ENCODE measurements around the gene PDZD2.
"Not testable (repeated sequence)": the region's sequence is repeated elsewhere in the genome, so short reads cannot be mapped to it uniquely, and the experiment has no call there.

PDZD2 gene

GRCh38 chr5:32001707-32002106 is 362.8 kb downstream of the PDZD2 start:
- no peak for ATAC-seq
- no peak overlapping the region for H3K27ac Mint-ChIP-seq
- H3K4me1 Mint-ChIP-seq, result no peaks in the 10 kb centered on the region
- H3K27me3 Mint-ChIP-seq, result no peaks in the 10 kb centered on the region
- DNase-seq, result no peak
- H3K36me3 Mint-ChIP-seq (ENCODE audit: low read depth), result no peaks in the 10 kb centered on the region
- no peaks in the 10 kb centered on the region for H3K9me3 Mint-ChIP-seq
- no peak overlapping the region for H3K4me3 Mint-ChIP-seq

GRCh38 chr5:32002755-32003154 is 363.8 kb downstream of the PDZD2 start:
- Mint-ChIP-seq H3K27me3 (no peaks in the 10 kb centered on the region), H3K36me3 (ENCODE audit: low read depth) (no peaks in the 10 kb centered on the region), H3K4me1 (no peaks in the 10 kb centered on the region), H3K9me3 (no peaks in the 10 kb centered on the region), H3K27ac (no peak overlapping the region), H3K4me3 (no peak overlapping the region)
- DNase-seq (no peak), ATAC-seq (no peak)

GRCh38 chr5:32003981-32004380 is 365.1 kb downstream of the PDZD2 start:
- no peak for ATAC-seq

GRCh38 chr5:32004404-32004803 is 365.5 kb downstream of the PDZD2 start:
- no peak for DNase-seq
- Mint-ChIP-seq H3K27me3 (no peaks in the 10 kb centered on the region), H3K4me1 (no peaks in the 10 kb centered on the region), H3K36me3 (ENCODE audit: low read depth) (no peaks in the 10 kb centered on the region), H3K9me3 (no peaks in the 10 kb centered on the region), H3K27ac (no peak overlapping the region), H3K4me3 (no peak overlapping the region)
- ATAC-seq, result no peak

More at GRCh38 chr5:32003981-32004380, 365.1 kb downstream of the PDZD2 start:
- Mint-ChIP-seq H3K4me1 (no peaks in the 10 kb centered on the region), H3K36me3 (ENCODE audit: low read depth) (no peaks in the 10 kb centered on the region), H3K4me3 (no peak overlapping the region), H3K27ac (no peak overlapping the region), H3K9me3 (no peaks in the 10 kb centered on the region), H3K27me3 (no peaks in the 10 kb centered on the region)
- no peak for DNase-seq

- H3K9me3 Mint-ChIP-seq, result no peaks in the 10 kb centered on the region
- no peak overlapping the region for H3K4me3 Mint-ChIP-seq
- no peaks in the 10 kb centered on the region for H3K36me3 Mint-ChIP-seq (ENCODE audit: low read depth)
- no peaks in the 10 kb centered on the region for H3K4me1 Mint-ChIP-seq
- DNase-seq (no peak), ATAC-seq (no peak)
- no peaks in the 10 kb centered on the region for H3K27me3 Mint-ChIP-seq
- no peak overlapping the region for H3K27ac Mint-ChIP-seq
These were observed 369.8 kb downstream of the PDZD2 start for GRCh38 chr5:32008746-32009145.

- no peak for ATAC-seq
- no peak for DNase-seq
- H3K27me3 Mint-ChIP-seq, result no peaks in the 10 kb centered on the region
- peaks cover 4% of the 10 kb centered on the region for H3K4me1 Mint-ChIP-seq
- H3K36me3 Mint-ChIP-seq (ENCODE audit: low read depth), result no peaks in the 10 kb centered on the region
- H3K4me3 Mint-ChIP-seq, result no peak overlapping the region
- no peak overlapping the region for H3K27ac Mint-ChIP-seq
- H3K9me3 Mint-ChIP-seq, result no peaks in the 10 kb centered on the region
These were observed 374.7 kb downstream of the PDZD2 start for GRCh38 chr5:32013658-32014057.

- DNase-seq (no peak), ATAC-seq (peak; percentile 29)
- Mint-ChIP-seq H3K27me3 (no peaks in the 10 kb centered on the region), H3K27ac (no peak overlapping the region), H3K4me3 (no peak overlapping the region), H3K9me3 (no peaks in the 10 kb centered on the region), H3K36me3 (ENCODE audit: low read depth) (no peaks in the 10 kb centered on the region), H3K4me1 (peaks cover 4% of the 10 kb centered on the region)
These were observed 375.3 kb downstream of the PDZD2 start for GRCh38 chr5:32014096-32014745.

GRCh38 chr5:32015262-32015661 is 376.3 kb downstream of the PDZD2 start:
- H3K4me1 Mint-ChIP-seq; ATAC-seq; H3K27ac Mint-ChIP-seq; H3K27me3 Mint-ChIP-seq; DNase-seq; H3K36me3 Mint-ChIP-seq (ENCODE audit: low read depth); H3K4me3 Mint-ChIP-seq; H3K9me3 Mint-ChIP-seq: not testable (repeated sequence)

- no peak overlapping the region for H3K27ac Mint-ChIP-seq
These were observed 378.9 kb downstream of the PDZD2 start for GRCh38 chr5:32017692-32018367.

GRCh38 chr5:32018476-32019436 is 379.8 kb downstream of the PDZD2 start:
- Mint-ChIP-seq H3K27ac (no peak overlapping the region), H3K36me3 (ENCODE audit: low read depth) (no peaks in the 10 kb centered on the region), H3K27me3 (no peaks in the 10 kb centered on the region), H3K9me3 (no peaks in the 10 kb centered on the region), H3K4me3 (no peak overlapping the region), H3K4me1 (peaks cover 10% of the 10 kb centered on the region)
- no peak for DNase-seq
- no peak for ATAC-seq

More at GRCh38 chr5:32017692-32018367, 378.9 kb downstream of the PDZD2 start:
- ATAC-seq (no peak), DNase-seq (no peak)
- Mint-ChIP-seq H3K4me1 (peaks cover 10% of the 10 kb centered on the region), H3K27me3 (no peaks in the 10 kb centered on the region), H3K36me3 (ENCODE audit: low read depth) (no peaks in the 10 kb centered on the region), H3K9me3 (no peaks in the 10 kb centered on the region), H3K4me3 (no peak overlapping the region)

GRCh38 chr5:32020271-32020670 is 381.3 kb downstream of the PDZD2 start:
- ATAC-seq (peak; percentile 34), DNase-seq (no peak)
- Mint-ChIP-seq H3K36me3 (ENCODE audit: low read depth) (no peaks in the 10 kb centered on the region), H3K4me1 (peaks cover 10% of the 10 kb centered on the region), H3K9me3 (no peaks in the 10 kb centered on the region), H3K27me3 (no peaks in the 10 kb centered on the region), H3K27ac (peak overlapping the region; percentile 44), H3K4me3 (peak overlapping the region; percentile 47)

GRCh38 chr5:32020946-32021345 is 382.0 kb downstream of the PDZD2 start:
- ATAC-seq (no peak), DNase-seq (no peak)
- Mint-ChIP-seq H3K27ac (peak overlapping the region; percentile 44), H3K27me3 (no peaks in the 10 kb centered on the region), H3K36me3 (ENCODE audit: low read depth) (no peaks in the 10 kb centered on the region), H3K9me3 (no peaks in the 10 kb centered on the region), H3K4me1 (peaks cover 10% of the 10 kb centered on the region), H3K4me3 (peak overlapping the region; percentile 47)

GRCh38 chr5:32021771-32022170 is 382.8 kb downstream of the PDZD2 start:
- DNase-seq (no peak), ATAC-seq (no peak)
- peaks cover 10% of the 10 kb centered on the region for H3K4me1 Mint-ChIP-seq
- no peaks in the 10 kb centered on the region for H3K9me3 Mint-ChIP-seq
- H3K36me3 Mint-ChIP-seq (ENCODE audit: low read depth), result no peaks in the 10 kb centered on the region
- H3K27me3 Mint-ChIP-seq, result no peaks in the 10 kb centered on the region
- H3K4me3 Mint-ChIP-seq, result no peak overlapping the region
- no peak overlapping the region for H3K27ac Mint-ChIP-seq

GRCh38 chr5:32022638-32023037 is 383.7 kb downstream of the PDZD2 start:
- Mint-ChIP-seq H3K9me3 (no peaks in the 10 kb centered on the region), H3K4me3 (no peak overlapping the region), H3K36me3 (ENCODE audit: low read depth) (no peaks in the 10 kb centered on the region), H3K4me1 (peaks cover 8% of the 10 kb centered on the region), H3K27me3 (no peaks in the 10 kb centered on the region), H3K27ac (no peak overlapping the region)
- DNase-seq, result no peak
- ATAC-seq, result no peak

- no peaks in the 10 kb centered on the region for H3K27me3 Mint-ChIP-seq
- DNase-seq, result no peak
- no peak for ATAC-seq
- H3K9me3 Mint-ChIP-seq, result no peaks in the 10 kb centered on the region
- H3K4me1 Mint-ChIP-seq, result peaks cover 6% of the 10 kb centered on the region
- no peak overlapping the region for H3K27ac Mint-ChIP-seq
- H3K4me3 Mint-ChIP-seq, result no peak overlapping the region
- H3K36me3 Mint-ChIP-seq (ENCODE audit: low read depth), result no peaks in the 10 kb centered on the region
These were observed 384.9 kb downstream of the PDZD2 start for GRCh38 chr5:32023816-32024215.
